Fibroblast of lung (primary cell): ENCODE data around the gene ETS1.

Experiments used
- EZH2 ChIP-seq: IDR thresholded peaks from 2 replicates; pipeline ENCODE4 v1.5.1; 2012; ENCODE audit warnings: low read length, control low read depth, mild to moderate bottlenecking; ENCODE audit errors: missing control alignments
- TF ChIP-seq, protein P1 (sequence below), 2 donors: IDR thresholded peaks in 1 of 2; conservative IDR thresholded peaks in 1 of 2; 1 replicate in 1 of 2; 2 replicates in 1 of 2; pipeline ENCODE4 v1.5.1; 2011 to 2012; ENCODE audit warnings: low read length in 2 of 2, control low read depth in 1 of 2, inconsistent platforms in 1 of 2, low read depth in 1 of 2, mild to moderate bottlenecking in 1 of 2

DNA sequence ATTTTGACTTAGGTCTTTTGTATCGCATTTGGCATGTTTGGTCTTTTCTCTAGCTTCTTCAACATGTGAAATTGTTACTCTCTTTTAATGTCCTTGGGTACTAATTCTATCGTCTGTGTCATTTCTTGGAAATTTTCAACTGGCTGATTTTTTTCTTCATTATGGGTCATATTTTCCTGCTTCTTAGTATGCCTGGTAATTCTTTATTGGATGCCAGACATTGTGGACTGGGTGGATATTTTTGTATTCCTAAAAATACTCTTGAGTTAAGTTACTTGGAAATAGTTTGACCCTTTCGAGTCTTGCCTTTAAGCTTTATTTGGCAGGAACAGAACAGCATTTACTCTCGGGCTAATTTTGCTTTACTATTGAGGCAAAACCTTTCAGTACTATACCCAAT, 140.1 kb downstream of the ETS1 start:
- TF ChIP-seq, protein P1, sequence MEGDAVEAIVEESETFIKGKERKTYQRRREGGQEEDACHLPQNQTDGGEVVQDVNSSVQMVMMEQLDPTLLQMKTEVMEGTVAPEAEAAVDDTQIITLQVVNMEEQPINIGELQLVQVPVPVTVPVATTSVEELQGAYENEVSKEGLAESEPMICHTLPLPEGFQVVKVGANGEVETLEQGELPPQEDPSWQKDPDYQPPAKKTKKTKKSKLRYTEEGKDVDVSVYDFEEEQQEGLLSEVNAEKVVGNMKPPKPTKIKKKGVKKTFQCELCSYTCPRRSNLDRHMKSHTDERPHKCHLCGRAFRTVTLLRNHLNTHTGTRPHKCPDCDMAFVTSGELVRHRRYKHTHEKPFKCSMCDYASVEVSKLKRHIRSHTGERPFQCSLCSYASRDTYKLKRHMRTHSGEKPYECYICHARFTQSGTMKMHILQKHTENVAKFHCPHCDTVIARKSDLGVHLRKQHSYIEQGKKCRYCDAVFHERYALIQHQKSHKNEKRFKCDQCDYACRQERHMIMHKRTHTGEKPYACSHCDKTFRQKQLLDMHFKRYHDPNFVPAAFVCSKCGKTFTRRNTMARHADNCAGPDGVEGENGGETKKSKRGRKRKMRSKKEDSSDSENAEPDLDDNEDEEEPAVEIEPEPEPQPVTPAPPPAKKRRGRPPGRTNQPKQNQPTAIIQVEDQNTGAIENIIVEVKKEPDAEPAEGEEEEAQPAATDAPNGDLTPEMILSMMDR (conservative IDR thresholded peaks at IDR 0.05 in 1 of 2, IDR thresholded peaks at IDR 0.05 in 1 of 2; ENCODE audit: low read depth in 1 of 2, low read length in 2 of 2) = no peak
- no peak for TF ChIP-seq EZH2
